HepG2 (cell line): ENCODE data around the gene ERMARD. TPM values are rescaled to one million over a fixed set of nuclear protein-coding genes. Genes with fewer than 3 reads are reported as not detected.

Experiments used
- ARNT ChIP-seq: fragments of 450-650 bp; IDR thresholded peaks from 2 replicates; pipeline ENCODE4 v1.6.1; 2017
- ARNTL ChIP-seq: sonication (generic); formaldehyde crosslinking; IDR thresholded peaks from 2 replicates; pipeline ENCODE4 v1.4.0; 2020; ENCODE audit warnings: mild to moderate bottlenecking, missing genetic modification reagents
- HDAC2 ChIP-seq: sonication (generic); formaldehyde crosslinking; IDR thresholded peaks from 2 replicates; pipeline ENCODE4 v1.4.0; 2020; ENCODE audit warnings: missing genetic modification reagents
- HOXA3 ChIP-seq: sonication (generic); formaldehyde crosslinking; IDR thresholded peaks from 2 replicates; pipeline ENCODE4 v1.5.0; 2020; ENCODE audit warnings: missing genetic modification reagents
- ISL2 ChIP-seq: sonication (generic); formaldehyde crosslinking; IDR thresholded peaks from 2 replicates; pipeline ENCODE4 v1.5.0; 2020; ENCODE audit warnings: missing genetic modification reagents
- KDM4B ChIP-seq: sonication (generic); formaldehyde crosslinking; IDR thresholded peaks from 2 replicates; pipeline ENCODE4 v1.4.0; 2020; ENCODE audit warnings: missing genetic modification reagents
- KMT2B ChIP-seq: IDR thresholded peaks from 2 replicates; pipeline ENCODE4 v1.6.1; 2016; ENCODE audit warnings: missing genetic modification reagents, missing compliant biosample characterization
- RERE ChIP-seq: IDR thresholded peaks from 2 replicates; pipeline ENCODE4 v1.6.1; 2016; ENCODE audit warnings: low read depth, missing genetic modification reagents, missing compliant biosample characterization
- SOX6 ChIP-seq, 2 experiments: fragments of 450-650 bp in 1 of 2; sonication (generic) in 1 of 2; formaldehyde crosslinking in 1 of 2; IDR thresholded peaks; 2 replicates each; pipeline versions ENCODE4 v1.4.0 to v1.6.1; 2017 to 2020; ENCODE audit warnings: antibody characterized with exemption in 1 of 2, mild to moderate bottlenecking in 1 of 2, missing genetic modification reagents in 1 of 2
- ZBTB38 ChIP-seq: sonication (generic); formaldehyde crosslinking; IDR thresholded peaks from 2 replicates; pipeline ENCODE4 v1.5.1; 2020; ENCODE audit warnings: mild to moderate bottlenecking, missing genetic modification reagents
- ZFP90 ChIP-seq: sonication (generic); formaldehyde crosslinking; IDR thresholded peaks from 2 replicates; pipeline ENCODE4 v1.8.0; 2022; ENCODE audit warnings: missing genetic modification reagents, mild to moderate bottlenecking, inconsistent platforms, borderline replicate concordance
- ZNF225 ChIP-seq: sonication (generic); formaldehyde crosslinking; IDR thresholded peaks from 2 replicates; pipeline ENCODE4 v1.4.0; 2020; ENCODE audit warnings: mild to moderate bottlenecking, missing genetic modification reagents
- ZNF501 ChIP-seq: sonication (generic); formaldehyde crosslinking; IDR thresholded peaks from 2 replicates; pipeline ENCODE4 v1.5.1; 2020; ENCODE audit warnings: mild to moderate bottlenecking, moderate library complexity, missing genetic modification reagents
- ZNF564 ChIP-seq: sonication (generic); formaldehyde crosslinking; IDR thresholded peaks from 2 replicates; pipeline ENCODE4 v1.8.1; 2023; ENCODE audit warnings: mild to moderate bottlenecking, missing genetic modification reagents
- ZNF768 ChIP-seq: sonication (generic); formaldehyde crosslinking; IDR thresholded peaks from 2 replicates; pipeline ENCODE4 v1.4.0; 2020; ENCODE audit warnings: missing genetic modification reagents
- ZSCAN30 ChIP-seq: sonication (generic); formaldehyde crosslinking; IDR thresholded peaks from 2 replicates; pipeline ENCODE4 v1.5.0; 2020; ENCODE audit warnings: mild to moderate bottlenecking, missing genetic modification reagents
- ZUFSP ChIP-seq: sonication (generic); formaldehyde crosslinking; IDR thresholded peaks from 2 replicates; pipeline ENCODE4 v1.9.0; 2021; ENCODE audit warnings: missing genetic modification reagents, mild to moderate bottlenecking, borderline replicate concordance
- polyA plus RNA-seq, 8 experiments: library from polyadenylated mRNA; depleted of rRNA in 3 of 8; stranded (reverse) in 7 of 8; unstranded in 1 of 8; fragments of >200 nt; fragmentation: Illumina TruSeq in 4 of 8; extraction: Trizol in 4 of 8; gene quantifications; 2 replicates each; pipeline versions ENCODE4 v1.2.1 to v1.2.3, GENCODE V29; 2011 to 2016; ENCODE audit warnings: low read depth in 4 of 8, missing spikeins in 1 of 8, mixed read lengths in 1 of 8; ENCODE audit not compliant: insufficient read depth in 1 of 8
- total RNA-seq, 5 experiments: library from RNA; depleted of rRNA; stranded (reverse); fragments of >200 nt; fragmentation: Illumina TruSeq; extraction: Trizol; gene quantifications; 2 replicates each; pipeline ENCODE4 v1.2.3, GENCODE V29; 2016; ENCODE audit warnings: low read depth in 1 of 5
- TF ChIP-seq, protein P1 (sequence below): sonication (generic); formaldehyde crosslinking; IDR thresholded peaks from 2 replicates; pipeline ENCODE4 v1.4.0; 2020; ENCODE audit warnings: mild to moderate bottlenecking, low read depth, missing genetic modification reagents
- TF ChIP-seq, protein P2 (sequence below): sonication (generic); formaldehyde crosslinking; IDR thresholded peaks from 2 replicates; pipeline ENCODE4 v1.8.1; 2023; ENCODE audit warnings: mild to moderate bottlenecking, missing genetic modification reagents

The ERMARD gene
- total and polyA plus RNA-seq, 2 of the 13 experiments (the other 11 are each of a cell fraction or from before 2014, with no cell fraction given) = 8.8 to 10.7 TPM

- TF ChIP-seq, protein P1, sequence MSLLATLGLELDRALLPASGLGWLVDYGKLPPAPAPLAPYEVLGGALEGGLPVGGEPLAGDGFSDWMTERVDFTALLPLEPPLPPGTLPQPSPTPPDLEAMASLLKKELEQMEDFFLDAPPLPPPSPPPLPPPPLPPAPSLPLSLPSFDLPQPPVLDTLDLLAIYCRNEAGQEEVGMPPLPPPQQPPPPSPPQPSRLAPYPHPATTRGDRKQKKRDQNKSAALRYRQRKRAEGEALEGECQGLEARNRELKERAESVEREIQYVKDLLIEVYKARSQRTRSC (CRISPR knock-in tag) = no peak
- TF ChIP-seq ZNF225 (CRISPR knock-in tag) = peak; percentile 98; the same call in 1 of the 2 replicates
- TF ChIP-seq ZSCAN30 (CRISPR knock-in tag) = 0 out of 2 replicates have a peak, but pooled peaks have one; percentile 55
- TF ChIP-seq RERE (CRISPR knock-in tag) = peak; percentile 76; the same call in 1 of the 2 replicates
- peak; percentile 99 for TF ChIP-seq HOXA3 (CRISPR knock-in tag)
- peak; percentile 94 for TF ChIP-seq ZNF501 (CRISPR knock-in tag)
- peak; percentile 89; the same call in 1 of the 2 replicates for TF ChIP-seq HDAC2 (CRISPR knock-in tag)
- TF ChIP-seq ARNTL (CRISPR knock-in tag) = peak; percentile 81
- TF ChIP-seq KMT2B = peak; percentile 100
- peak; percentile 95 for TF ChIP-seq ZFP90 (CRISPR knock-in tag)
- TF ChIP-seq SOX6 (IDR thresholded peaks at IDR 0.05) = no peak
- peak; percentile 79; the same call in 1 of the 2 replicates for TF ChIP-seq SOX6 (CRISPR knock-in tag; IDR thresholded peaks at IDR 0.05)
- peak; percentile 90; the same call in 1 of the 2 replicates for TF ChIP-seq KDM4B (CRISPR knock-in tag)
- TF ChIP-seq, protein P2, sequence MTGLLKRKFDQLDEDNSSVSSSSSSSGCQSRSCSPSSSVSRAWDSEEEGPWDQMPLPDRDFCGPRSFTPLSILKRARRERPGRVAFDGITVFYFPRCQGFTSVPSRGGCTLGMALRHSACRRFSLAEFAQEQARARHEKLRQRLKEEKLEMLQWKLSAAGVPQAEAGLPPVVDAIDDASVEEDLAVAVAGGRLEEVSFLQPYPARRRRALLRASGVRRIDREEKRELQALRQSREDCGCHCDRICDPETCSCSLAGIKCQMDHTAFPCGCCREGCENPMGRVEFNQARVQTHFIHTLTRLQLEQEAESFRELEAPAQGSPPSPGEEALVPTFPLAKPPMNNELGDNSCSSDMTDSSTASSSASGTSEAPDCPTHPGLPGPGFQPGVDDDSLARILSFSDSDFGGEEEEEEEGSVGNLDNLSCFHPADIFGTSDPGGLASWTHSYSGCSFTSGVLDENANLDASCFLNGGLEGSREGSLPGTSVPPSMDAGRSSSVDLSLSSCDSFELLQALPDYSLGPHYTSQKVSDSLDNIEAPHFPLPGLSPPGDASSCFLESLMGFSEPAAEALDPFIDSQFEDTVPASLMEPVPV (CRISPR knock-in tag) = peak; percentile 97
- TF ChIP-seq ZNF564 (CRISPR knock-in tag) = peak; percentile 94
- TF ChIP-seq ZUFSP = no peak
- peak; percentile 83 for TF ChIP-seq ZNF768 (CRISPR knock-in tag)
- TF ChIP-seq ZBTB38 = peak; percentile 99
- TF ChIP-seq ARNT = no peak
- TF ChIP-seq ISL2 = peak; percentile 79; the same call in 1 of the 2 replicates
These were observed at the start of gene ERMARD, which contains the start of gene DYNLT2 (continued) for GRCh38 chr6:169751242-169752073.
